ENCODE results near the gene LRP11.
A peak's percentile ranks its signal among the peaks of the same experiment; 100 is the strongest.
"Not testable (repeated sequence)": the region's sequence is repeated elsewhere in the genome, so short reads cannot be mapped to it uniquely, and the experiment has no call there.

LRP11 gene

DNA sequence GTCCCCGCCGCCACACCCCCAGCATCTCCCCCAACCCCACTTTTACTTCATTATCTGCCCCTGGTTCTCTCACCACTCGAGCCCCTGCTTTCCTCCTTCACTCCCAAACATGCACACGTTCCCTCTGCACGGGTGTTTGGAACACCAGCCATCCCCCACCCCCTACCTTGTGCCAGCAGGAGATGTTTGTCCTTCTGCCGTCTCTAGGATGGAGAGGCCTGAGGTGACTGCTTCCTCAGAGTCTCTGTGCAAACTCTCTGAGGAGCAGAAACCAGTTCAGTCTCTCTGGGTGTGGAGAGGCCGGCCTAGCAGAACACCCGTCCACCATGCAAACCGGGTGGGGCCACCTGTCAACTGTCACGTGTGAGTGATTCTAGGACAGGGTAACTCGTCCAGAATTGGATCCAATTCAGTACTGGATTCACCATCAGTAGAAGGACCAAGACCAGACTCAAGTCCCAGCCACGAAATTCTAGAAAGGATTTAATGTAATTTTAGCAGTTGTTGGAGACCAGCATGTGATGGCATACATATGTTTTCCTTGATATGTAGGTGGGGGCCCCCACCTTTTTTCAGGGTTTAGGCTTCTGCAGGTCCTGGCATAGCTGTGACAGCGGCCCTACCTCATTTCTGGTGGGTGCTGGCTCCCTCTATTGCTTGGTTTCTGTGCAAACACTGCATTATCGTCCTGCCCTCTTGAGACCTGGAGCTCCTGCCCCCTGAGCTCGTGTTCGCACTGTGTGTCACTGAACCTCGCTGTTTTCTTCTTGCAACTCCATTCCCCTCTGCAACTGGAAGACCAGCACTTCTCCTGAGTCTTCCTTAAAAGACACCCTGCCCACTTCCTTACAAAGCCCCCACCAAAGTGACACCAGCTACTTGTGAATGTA, 33.9 kb upstream of the LRP11 start, which contains the start of gene RAET1E:
TSS of gene RAET1E (minus strand) at position 259 of the 890 bp plus-strand sequence. CDS start 7,212 bp downstream, outside the sequence.
- no peak for DNase-seq

- no peak for DNase-seq
Observed at GRCh38 chr6:149897015-149897697, 33.0 kb upstream of the LRP11 start.

GRCh38 chr6:149896491-149896890, 32.3 kb upstream of the LRP11 start:
- no peak for DNase-seq

DNA sequence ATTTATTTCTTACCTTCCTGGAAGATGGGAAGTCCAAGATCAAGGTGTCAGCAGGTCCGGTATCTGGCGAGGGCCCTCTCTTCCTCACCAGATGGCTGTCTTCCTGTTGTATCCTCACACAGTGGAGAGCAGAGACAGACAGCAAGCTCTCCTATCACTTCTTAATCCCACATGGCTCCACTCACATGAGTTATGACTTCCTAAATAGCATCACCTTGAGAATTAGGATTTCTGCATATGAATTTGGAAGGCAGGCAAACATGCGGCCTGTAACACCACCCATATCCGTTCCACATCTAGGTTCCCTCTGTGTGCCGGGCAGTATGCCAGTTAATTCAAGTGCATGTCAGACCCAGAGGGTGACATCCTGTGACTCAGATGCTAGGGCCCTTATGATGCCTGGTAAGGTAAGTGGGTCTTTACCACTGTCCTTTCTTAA, 31.7 kb upstream of the LRP11 start:
- DNase-seq = no peak

DNA sequence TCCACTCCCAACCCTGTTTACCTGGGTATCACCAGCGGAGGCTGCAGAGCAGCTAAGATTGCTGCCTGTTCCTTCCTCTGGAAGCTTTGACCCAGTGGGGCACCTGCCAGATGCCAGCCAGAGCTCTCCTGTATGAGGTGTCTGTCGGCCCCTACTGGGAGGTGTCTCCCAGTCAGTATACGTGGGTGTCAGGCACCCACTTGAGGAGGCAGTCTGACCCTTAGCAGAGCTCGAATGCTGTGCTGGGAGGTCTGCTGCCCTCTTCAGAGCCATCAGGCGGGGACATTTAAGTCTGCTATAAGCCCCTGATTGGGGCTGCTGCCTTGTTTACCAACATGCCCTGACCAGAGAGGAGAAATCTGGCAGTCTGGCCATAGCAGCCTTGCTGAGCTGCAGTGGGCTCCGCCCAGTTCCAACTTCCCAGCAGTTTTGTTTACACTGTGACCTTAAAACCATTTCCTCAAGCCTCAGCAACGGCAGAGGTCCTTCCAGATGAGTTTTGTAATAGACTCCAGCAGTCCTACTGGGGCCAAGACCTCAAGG, 31.0 kb upstream of the LRP11 start:
- no peak for DNase-seq

DNA sequence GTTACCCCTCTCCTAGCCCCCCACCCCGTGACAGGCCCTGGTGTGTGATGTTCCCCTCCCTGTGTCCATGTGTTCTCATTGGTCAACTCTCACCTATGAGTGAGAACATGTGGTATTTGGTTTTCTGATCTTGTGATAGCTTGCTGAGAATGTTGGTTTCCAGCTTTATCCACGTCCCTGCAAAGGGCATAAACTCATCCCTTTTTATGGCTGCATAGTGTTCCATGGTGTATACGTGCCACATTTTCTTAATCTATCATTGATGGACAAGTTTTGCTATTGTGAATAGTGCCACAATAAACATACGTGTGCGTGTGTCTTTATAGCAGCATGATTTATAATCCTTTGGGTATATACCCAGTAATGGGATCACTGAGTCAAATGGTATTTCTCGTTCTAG, 27.7 kb upstream of the LRP11 start:
- DNase-seq = not testable (repeated sequence)

- no peak for DNase-seq
Observed at GRCh38 chr6:149891259-149891658, 27.1 kb upstream of the LRP11 start.

GRCh38 chr6:149890629-149891045, 26.5 kb upstream of the LRP11 start:
- no peak for DNase-seq

DNA sequence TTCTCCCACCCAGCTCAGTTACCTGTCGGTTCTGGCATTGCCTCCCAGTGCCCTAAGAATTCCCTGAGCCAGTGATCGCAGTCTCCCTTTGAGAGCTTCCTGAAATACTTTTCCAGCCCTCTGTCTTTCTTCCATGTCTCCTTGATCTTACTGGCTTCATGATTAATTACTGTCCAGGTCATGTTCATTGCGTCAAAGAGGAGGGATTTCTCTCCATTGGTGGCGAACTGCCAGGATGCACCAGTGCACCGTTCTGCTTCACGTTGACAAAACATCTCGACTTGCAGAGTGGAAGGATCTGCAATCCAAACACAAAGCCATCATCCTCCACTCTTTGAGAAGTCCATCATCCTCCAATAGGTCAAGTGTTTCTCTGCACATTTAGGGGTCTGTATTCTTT, 25.2 kb upstream of the LRP11 start:
- peak; percentile 45 for DNase-seq

GRCh38 chr6:149888659-149889058, 24.5 kb upstream of the LRP11 start:
- no peak for DNase-seq

GRCh38 chr6:149888093-149888492, 23.9 kb upstream of the LRP11 start:
- DNase-seq = no peak

DNA sequence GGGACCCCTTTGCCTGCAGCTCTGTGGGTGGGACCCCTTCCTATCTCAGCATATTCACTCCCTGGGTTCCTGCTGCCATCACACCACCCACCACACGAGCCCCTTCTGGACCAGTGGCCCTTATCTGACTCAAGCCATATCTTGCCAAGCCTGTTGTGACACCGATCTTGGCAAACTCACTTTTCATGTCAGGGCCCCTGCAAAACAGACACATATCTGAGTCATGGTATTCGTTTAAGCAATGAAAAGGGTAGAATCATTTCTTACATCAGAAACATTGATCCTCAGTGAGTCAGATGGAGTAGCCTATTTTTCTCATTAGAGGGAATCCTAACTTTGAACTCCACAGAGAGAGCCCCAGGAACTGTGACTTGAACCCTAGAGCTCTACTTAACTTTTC, 23.2 kb upstream of the LRP11 start:
- no peak for DNase-seq

DNA sequence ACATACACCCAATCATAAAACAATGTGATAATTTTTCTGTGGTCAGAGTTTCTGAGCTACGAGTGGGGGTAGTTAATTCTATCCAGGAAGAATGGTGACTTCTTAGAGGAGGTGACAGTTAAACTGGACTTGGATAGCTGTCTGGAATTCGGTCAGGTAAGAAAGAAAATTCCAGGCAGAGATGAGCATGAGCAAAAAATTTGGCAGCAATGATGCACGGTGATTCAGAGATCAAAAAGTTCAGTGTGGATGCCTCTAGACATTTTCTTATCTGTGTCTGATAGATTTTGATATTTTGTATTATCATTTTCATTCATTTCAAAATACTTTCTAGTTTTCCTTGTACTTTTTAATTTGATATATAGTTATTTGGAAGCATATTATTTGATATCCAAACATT, 21.7 kb upstream of the LRP11 start:
- DNase-seq = no peak

- DNase-seq = no peak
Observed at GRCh38 chr6:149884617-149885016, 20.5 kb upstream of the LRP11 start.

DNA sequence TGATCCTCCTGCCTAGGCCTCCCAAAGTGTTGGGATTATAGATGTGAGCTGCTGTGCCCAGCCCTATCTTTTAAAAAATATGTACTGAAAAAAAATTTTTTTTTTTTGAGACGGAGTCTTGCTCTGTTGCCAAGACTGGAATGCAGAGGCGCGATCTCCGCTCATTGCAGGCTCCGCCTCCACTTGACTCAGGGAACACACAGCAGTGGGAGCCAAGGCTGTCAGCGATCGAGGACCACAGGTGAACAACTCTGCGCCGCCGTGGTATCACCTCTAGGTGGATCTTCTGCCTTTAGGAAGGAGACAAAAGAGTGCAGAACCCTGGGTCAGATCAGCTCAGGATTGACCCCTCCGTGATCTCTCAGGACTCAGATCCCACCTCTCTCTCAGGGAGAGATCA, 20.1 kb upstream of the LRP11 start:
- no peak for DNase-seq

- DNase-seq = no peak
Observed at GRCh38 chr6:149881860-149882259, 17.7 kb upstream of the LRP11 start.

DNA sequence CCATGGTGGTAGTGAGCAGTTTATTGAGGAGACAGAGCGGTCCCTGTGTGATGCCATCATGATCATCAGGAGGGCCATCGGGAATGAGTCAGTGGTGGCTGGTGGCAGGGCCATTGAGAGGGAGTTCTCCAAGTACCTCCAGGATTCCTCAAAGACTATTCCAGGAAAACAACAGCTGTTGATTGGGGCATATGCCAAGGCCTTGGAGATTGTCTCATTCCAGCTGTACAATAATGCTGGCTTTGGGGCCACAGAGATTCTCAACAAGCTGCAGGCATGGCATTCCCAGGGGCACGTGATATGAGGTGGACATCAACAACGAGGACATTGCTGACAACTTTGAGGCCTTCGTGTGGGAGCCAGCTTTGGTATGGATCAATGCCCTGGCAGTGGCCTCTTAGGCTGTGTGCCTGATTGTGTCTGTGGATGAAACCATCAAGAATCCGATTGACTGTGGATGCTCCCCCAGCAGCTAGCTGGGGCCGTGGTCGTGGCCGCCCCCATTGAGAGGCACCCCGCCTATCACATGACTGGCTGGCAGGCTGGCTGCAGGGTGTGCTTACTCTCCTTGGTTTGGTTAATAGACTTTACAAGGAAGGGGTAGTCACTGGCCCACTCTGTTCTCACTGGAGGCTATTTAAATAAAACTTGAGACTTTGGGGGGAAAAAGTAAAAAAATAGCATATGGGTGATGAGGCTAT, 17.1 kb upstream of the LRP11 start:
- no peak for DNase-seq

GRCh38 chr6:149877659-149878058, 13.5 kb upstream of the LRP11 start:
- no peak for DNase-seq

DNA sequence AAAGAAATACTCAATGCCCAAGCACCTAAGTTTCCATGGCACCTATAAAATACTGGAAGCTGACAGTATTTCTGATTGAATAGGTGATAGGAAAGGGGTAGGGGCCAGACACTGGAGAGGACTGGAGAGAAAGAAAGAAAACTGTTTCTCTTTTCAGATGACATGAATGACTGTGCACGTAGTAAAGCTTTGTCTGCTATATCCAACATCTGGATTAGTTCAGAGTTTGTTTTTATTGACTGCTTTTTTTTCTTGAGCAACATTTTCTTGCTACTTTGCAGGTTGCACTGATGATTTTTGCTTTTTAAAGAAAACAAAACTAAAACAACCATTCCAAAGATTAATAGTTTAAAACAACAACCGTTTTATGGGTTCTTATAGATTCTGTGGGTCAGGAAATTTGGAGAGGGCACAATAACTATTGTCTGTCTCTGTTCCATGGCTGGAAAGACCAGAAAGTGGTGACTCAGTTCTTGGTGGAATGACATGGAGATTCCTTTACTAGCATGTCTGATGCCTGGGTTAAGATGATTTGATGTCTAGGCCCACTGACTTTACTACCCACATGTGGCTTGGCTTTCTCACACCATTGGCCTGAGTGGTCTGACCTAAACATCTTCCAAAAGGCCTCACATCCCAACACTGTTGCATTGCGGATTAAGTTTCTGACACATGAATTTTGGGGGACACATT, 12.2 kb upstream of the LRP11 start:
- DNase-seq = no peak

DNA sequence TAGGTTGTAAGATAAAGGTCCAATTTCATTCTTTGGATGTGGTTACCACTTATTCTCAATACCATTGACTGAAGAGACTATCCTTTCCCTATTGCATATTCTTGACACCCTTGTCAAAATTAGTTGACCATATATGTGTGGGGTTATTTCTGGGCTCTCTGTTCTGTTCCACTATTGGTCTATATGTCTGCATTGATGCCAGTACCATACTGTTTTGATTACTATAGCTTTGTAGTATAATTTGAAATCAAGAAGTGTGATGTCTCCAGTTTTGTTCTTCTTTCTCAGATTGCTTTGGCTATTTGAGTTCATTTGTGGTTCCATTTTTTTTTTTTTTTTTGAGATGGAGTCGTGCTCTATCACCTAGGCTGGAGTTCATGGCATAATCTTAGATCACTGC, 8.1 kb upstream of the LRP11 start:
- DNase-seq = no peak

- DNase-seq = no peak
Observed at GRCh38 chr6:149871182-149871581, 7.0 kb upstream of the LRP11 start.

DNA sequence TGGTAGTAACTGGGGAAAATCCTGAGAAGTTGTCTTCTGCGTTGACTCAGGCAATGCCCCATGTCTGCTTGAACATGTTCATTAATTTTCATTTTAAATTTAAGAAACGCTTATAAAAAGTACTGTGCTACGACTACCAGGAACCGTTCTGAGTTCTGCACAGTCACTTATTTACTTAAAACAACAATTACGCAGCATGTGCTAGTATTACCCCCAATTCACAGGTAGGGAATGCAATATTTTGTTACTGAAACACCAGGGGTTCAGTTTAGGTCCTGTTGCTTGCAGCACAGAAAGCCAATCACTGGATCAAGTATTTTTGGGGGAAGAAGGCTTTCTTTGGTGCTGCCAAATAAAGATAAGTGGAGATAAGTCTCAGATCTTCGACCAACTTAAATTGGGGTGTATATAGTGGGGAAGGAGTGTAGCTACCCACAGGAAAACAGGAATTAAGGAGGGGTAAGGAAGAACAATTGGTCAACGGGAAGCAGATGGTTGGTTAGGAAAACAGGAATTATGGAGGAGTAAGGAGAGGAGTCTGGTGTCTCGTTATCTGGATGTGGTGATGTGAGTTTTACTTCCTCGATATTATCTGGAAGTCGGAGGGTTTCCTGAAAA, 5.2 kb upstream of the LRP11 start:
- DNase-seq = no peak

Data from kidney glomerular epithelial cell (primary cell).